HG03175 (cell line): ENCODE data around the gene TXNDC17.
"Not testable (repeated sequence)": the region's sequence is repeated elsewhere in the genome, so short reads cannot be mapped to it uniquely, and the experiment has no call there.

Experiments used
- ATAC-seq: cut with Tn5 transposase; IDR thresholded peaks from one replicate; pipeline ENCODE4 v1.9.1; 2021; ENCODE audit warnings: mild to moderate bottlenecking, moderate library complexity; ENCODE audit not compliant: unreplicated experiment

The TXNDC17 gene

DNA sequence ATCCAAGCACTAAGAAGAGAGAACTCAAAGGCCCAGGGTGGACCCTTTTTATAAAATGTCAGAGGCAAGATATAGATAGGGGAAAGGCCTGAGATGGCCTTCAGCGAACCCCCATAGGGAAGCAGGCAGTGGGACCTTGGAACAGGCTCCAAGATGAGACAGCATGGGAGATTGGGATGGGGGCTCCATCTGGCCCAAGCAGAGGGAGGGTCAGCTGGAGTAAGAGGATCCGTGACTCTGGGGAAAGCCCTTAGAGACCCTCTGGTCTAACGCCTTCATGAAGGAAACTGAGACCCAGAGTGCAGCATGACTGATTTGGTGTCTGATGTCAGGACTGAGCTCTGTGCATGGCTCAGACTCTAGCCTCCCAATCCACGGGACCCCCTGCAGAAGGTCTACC, 41.5 kb downstream of the TXNDC17 start:
- ATAC-seq, result no peak

- no peak for ATAC-seq
Observed at GRCh38 chr17:6683081-6683684, 42.3 kb downstream of the TXNDC17 start.

DNA sequence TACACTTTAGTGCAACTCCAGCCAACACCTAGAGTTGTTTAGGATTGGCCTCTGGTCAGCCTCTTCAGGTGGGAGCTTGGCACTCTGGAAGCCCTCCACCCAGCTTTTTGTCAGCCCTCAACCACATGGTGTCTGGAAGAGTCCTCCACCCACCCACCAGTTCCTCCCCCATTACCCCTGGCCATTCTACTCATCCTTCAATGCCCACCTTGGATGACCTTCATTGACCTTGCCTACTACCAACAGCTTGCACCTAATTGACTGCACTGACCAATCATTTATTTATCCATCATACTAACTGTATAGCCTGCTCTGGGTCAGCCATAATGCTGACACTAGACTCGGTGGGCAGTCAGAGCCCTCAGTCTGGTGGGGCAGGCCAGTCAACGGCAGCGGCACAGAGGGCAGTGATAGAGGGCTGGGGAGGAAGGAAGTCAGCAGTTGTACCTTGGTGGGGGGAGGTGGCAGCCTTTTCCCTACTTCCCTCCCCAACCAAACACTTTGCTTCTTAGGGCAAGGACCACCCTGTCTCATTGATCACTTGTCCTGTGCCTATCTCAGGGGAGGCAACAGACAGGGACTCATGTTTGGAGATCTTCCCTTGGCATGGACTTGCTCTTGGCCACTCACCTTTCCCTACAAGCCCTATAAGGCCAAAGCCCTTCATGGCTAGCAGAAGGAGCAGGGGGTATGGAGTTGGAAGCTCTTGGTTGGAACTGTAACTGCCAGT, 43.0 kb downstream of the TXNDC17 start:
- ATAC-seq, result no peak

DNA sequence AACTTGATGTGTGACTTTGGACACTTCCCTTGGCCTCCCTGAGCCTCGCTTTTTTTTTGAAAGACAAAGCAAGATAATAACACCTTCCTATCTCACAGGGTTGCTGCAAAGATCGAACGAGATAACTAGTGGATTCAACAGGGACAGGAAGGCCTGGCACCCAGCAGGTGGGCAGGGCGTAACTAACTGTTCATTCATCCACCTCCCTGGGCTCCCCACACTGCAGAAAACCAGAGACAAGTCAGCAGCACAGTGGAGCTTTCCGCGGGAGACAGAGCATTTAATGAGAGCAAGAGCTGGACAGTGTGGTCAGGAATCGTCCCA, 43.6 kb downstream of the TXNDC17 start:
- no peak for ATAC-seq

DNA sequence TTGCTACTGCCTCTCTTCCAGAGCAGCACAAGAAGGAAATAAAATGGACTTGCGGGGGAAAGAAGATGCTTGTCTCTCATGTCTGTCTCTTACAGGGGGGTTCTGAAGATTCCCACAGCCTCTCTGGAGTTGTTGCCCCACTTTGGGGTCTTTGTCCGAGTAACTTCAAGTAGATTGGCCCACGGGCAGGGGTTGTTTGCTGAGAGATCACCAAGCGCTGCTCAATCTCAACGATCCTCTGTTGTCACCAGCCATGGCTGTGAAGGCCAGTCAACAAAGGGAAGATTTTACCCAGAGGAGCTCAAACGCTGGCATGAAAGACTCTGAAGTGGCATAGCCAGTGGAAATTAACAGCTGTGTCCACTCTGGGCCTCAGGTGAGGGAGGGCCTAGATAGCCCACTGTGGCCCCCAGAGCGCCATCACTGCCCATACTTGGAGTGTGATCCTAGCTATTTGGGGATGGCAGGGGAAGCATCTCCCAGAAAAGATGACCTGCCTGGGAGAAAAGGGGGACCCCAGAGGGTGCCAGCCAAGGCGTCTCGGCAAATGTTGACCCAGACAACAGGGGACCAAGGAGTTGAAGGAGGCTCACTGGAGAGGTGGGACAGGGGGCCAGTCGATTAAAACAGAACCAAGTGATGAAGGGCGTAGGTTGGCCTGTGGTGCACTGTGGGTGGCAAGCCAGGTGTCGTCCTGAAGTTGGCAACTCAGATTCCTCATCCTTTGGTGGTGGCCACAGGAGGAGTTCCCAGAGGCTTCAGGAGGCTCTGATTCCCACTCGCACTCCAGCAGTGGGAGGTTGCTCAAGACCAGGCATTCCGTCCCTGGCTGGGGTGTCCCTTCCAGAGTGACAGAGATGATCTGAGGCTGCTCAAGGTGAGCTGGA, 44.3 kb downstream of the TXNDC17 start:
- ATAC-seq, result no peak

DNA sequence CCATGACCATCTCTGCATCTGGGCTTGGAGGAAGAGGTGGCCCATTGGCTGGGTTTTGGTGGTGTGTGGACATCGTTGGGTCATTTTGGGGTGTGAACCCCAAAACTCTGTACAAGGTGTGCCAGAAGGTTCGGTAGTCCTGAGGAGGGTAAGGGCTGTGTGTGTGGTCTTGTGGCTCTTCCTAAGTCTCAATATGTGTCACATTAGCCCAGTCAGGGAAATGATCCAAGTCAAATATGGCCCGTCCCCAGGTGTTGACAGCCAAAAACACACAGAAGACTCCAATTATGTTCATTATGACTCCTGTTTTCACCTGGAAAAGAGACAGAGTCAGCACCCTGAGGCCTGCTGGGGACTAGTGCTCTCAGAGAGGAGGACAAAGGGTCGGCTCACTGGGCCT, 45.2 kb downstream of the TXNDC17 start:
- no peak for ATAC-seq

DNA sequence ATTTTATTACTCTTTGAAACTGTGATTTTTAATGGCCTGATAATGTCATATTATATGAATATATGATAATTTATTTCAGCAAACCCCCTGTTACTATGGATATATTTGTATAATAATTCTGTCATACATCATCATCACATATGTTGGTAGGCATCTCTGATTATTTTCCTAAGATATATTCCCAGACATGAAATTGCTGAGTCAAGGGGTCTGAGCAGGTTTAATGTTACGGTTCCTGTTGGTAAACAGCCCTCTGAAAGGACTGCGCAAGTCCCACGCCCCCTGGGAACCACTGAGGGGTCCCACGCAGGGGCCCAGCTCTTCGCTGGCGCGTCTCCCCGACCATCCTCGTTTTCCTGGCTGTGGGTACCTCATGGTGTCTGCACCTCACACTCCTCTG, 48.1 kb downstream of the TXNDC17 start:
- ATAC-seq, result no peak

GRCh38 chr17:6690641-6691040, 49.8 kb downstream of the TXNDC17 start:
- no peak for ATAC-seq

DNA sequence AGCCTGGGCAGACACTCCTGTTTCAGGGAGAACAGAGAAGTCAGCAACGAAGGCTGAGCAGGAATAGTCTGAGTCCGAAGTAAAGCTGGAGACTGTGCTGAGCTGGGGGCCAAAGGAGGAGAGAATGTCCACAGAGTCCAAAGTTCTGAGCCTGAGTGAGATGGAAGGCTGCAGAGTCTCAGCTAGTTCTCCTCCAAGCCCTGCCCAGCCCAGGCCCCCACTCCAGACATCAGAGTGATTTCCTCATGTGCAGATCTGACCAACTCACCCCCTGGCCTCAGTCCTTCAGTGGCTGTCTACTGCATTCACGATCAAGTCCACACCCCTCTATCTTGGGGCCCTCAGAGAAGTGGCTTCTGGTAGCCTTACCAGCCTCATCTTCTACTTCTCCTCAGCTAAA, 50.7 kb downstream of the TXNDC17 start:
- ATAC-seq, result no peak

DNA sequence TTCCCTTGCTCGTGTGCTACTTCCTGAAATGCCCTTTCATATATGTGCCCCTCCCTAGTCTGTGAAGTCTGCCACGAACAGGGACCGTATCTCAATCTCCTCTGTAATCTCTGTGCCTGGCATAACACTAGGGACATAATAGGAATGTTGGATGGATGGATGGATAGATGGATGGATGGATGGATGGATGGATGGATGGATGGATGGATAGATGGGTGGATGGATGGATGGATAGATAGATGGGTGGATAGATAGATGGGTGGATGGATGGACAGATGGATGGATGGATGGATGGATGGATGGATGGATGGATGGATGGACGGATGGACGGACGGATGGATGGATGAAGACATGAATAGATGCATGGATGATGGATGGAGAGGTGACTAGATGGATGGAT, 51.1 kb downstream of the TXNDC17 start:
- not testable (repeated sequence) for ATAC-seq
